ENCODE data around the gene IGFL1.

GRCh38 chr19:46241626-46242025 is 12.1 kb downstream of the IGFL1 start:
- no peak for TF ChIP-seq CTCF (IDR thresholded peaks at IDR 0.05)
- no peak for TF ChIP-seq POLR2A (IDR thresholded peaks at IDR 0.05)

All from esophagus squamous epithelium (tissue), 4 donors.